ENCODE measurements around the gene CAPN6.

- TF ChIP-seq, protein P1, sequence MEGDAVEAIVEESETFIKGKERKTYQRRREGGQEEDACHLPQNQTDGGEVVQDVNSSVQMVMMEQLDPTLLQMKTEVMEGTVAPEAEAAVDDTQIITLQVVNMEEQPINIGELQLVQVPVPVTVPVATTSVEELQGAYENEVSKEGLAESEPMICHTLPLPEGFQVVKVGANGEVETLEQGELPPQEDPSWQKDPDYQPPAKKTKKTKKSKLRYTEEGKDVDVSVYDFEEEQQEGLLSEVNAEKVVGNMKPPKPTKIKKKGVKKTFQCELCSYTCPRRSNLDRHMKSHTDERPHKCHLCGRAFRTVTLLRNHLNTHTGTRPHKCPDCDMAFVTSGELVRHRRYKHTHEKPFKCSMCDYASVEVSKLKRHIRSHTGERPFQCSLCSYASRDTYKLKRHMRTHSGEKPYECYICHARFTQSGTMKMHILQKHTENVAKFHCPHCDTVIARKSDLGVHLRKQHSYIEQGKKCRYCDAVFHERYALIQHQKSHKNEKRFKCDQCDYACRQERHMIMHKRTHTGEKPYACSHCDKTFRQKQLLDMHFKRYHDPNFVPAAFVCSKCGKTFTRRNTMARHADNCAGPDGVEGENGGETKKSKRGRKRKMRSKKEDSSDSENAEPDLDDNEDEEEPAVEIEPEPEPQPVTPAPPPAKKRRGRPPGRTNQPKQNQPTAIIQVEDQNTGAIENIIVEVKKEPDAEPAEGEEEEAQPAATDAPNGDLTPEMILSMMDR (IDR thresholded peaks at IDR 0.05) = peak in 3 of 6 experiments; percentile 32 to 37 (median 35)
- TF ChIP-seq POLR2A (IDR thresholded peaks at IDR 0.05) = no peak
Observed at GRCh38 chrX:111244235-111244750, 26.0 kb downstream of the CAPN6 start.
